ENCODE measurements around the gene NDUFAF5.

The NDUFAF5 gene

GRCh38 chr20:13809373-13809772 is 24.5 kb downstream of the NDUFAF5 start:
- Histone ChIP-seq H4K20me1 (ENCODE audit: low read depth, low read length) (no peaks in the 10 kb centered on the region), H3K9me3 (ENCODE audit: insufficient read depth, low read length) (no peaks in the 10 kb centered on the region), H3K36me3 (ENCODE audit: low read length) (peaks cover 10% of the 10 kb centered on the region), H3K4me3 (ENCODE audit: insufficient read depth, low read length, poor library complexity, severe bottlenecking) (no peak overlapping the region), H3K9me2 (replicated peaks; ENCODE audit: insufficient read depth, low read length) (no peaks in the 10 kb centered on the region), H3F3A (ENCODE audit: insufficient read depth) (no peaks in the 10 kb centered on the region), H3K79me2 (ENCODE audit: insufficient read depth, low read length) (no peaks in the 10 kb centered on the region), H3K9ac (ENCODE audit: low read length) (no peak overlapping the region), H3K27me3 (ENCODE audit: low read length) (no peaks in the 10 kb centered on the region), H3K4me2 (ENCODE audit: low read depth, low read length, poor library complexity, severe bottlenecking) (no peak overlapping the region), H3K27ac (ENCODE audit: low read depth, low read length) (no peak overlapping the region), H2AFZ (ENCODE audit: low read depth, low read length, severe bottlenecking) (no peak overlapping the region)
- TF ChIP-seq CTCF (IDR thresholded peaks at IDR 0.05; ENCODE audit: insufficient read depth, low read length, poor library complexity, severe bottlenecking) (no peak), EZH2phosphoT487 (conservative IDR thresholded peaks at IDR 0.05; ENCODE audit: low read length) (no peak)

- no peaks in the 10 kb centered on the region for H4K20me1 ChIP-seq (ENCODE audit: low read depth, low read length)
- no peaks in the 10 kb centered on the region for H3K79me2 ChIP-seq (ENCODE audit: insufficient read depth, low read length)
- TF ChIP-seq EZH2phosphoT487 (conservative IDR thresholded peaks at IDR 0.05; ENCODE audit: low read length) (no peak), CTCF (IDR thresholded peaks at IDR 0.05; ENCODE audit: insufficient read depth, low read length, poor library complexity, severe bottlenecking) (no peak)
- H3K36me3 ChIP-seq (ENCODE audit: low read length), result peaks cover 6% of the 10 kb centered on the region; the same call in 1 of the 2 replicates
- no peaks in the 10 kb centered on the region for H3K9me2 ChIP-seq (replicated peaks; ENCODE audit: insufficient read depth, low read length)
- no peak overlapping the region for H3K9ac ChIP-seq (ENCODE audit: low read length)
- H3K9me3 ChIP-seq (ENCODE audit: insufficient read depth, low read length), result no peaks in the 10 kb centered on the region
- H3K4me2 ChIP-seq (ENCODE audit: low read depth, low read length, poor library complexity, severe bottlenecking), result no peak overlapping the region
- no peak overlapping the region for H3K4me3 ChIP-seq (ENCODE audit: insufficient read depth, low read length, poor library complexity, severe bottlenecking)
- no peak overlapping the region for H2AFZ ChIP-seq (ENCODE audit: low read depth, low read length, severe bottlenecking)
- H3K27me3 ChIP-seq (ENCODE audit: low read length), result no peaks in the 10 kb centered on the region
- H3F3A ChIP-seq (ENCODE audit: insufficient read depth), result no peaks in the 10 kb centered on the region
- no peak overlapping the region for H3K27ac ChIP-seq (ENCODE audit: low read depth, low read length)
These were observed 25.0 kb downstream of the NDUFAF5 start for GRCh38 chr20:13809855-13810254.

- H3K27ac ChIP-seq (ENCODE audit: low read depth, low read length), result no peak overlapping the region
- H2AFZ ChIP-seq (ENCODE audit: low read depth, low read length, severe bottlenecking), result no peak overlapping the region
- H3K4me2 ChIP-seq (ENCODE audit: low read depth, low read length, poor library complexity, severe bottlenecking), result no peak overlapping the region
- H3K9me3 ChIP-seq (ENCODE audit: insufficient read depth, low read length), result no peaks in the 10 kb centered on the region
- TF ChIP-seq CTCF (IDR thresholded peaks at IDR 0.05; ENCODE audit: insufficient read depth, low read length, poor library complexity, severe bottlenecking) (no peak), EZH2phosphoT487 (conservative IDR thresholded peaks at IDR 0.05; ENCODE audit: low read length) (no peak)
- H4K20me1 ChIP-seq (ENCODE audit: low read depth, low read length), result no peaks in the 10 kb centered on the region
- H3K36me3 ChIP-seq (ENCODE audit: low read length), result peaks cover 10% of the 10 kb centered on the region; the same call in 1 of the 2 replicates
- no peaks in the 10 kb centered on the region for H3K79me2 ChIP-seq (ENCODE audit: insufficient read depth, low read length)
- H3K27me3 ChIP-seq (ENCODE audit: low read length), result no peaks in the 10 kb centered on the region
- no peaks in the 10 kb centered on the region for H3F3A ChIP-seq (ENCODE audit: insufficient read depth)
- no peak overlapping the region for H3K4me3 ChIP-seq (ENCODE audit: insufficient read depth, low read length, poor library complexity, severe bottlenecking)
- no peak overlapping the region for H3K9ac ChIP-seq (ENCODE audit: low read length)
- no peaks in the 10 kb centered on the region for H3K9me2 ChIP-seq (replicated peaks; ENCODE audit: insufficient read depth, low read length)
These were observed 25.6 kb downstream of the NDUFAF5 start for GRCh38 chr20:13810446-13810845.

Measured in SU-DHL-6 (cell line).